IMR-90 (cell line): ENCODE data around the gene SCAANT1. TPM values are rescaled to one million over a fixed set of nuclear protein-coding genes. Genes with fewer than 3 reads are reported as not detected.
A peak's percentile ranks its signal among the peaks of the same experiment; 100 is the strongest.

Experiments used
- ATAC-seq: fragments of 200-7000 bp; cut with Tn5 transposase; 2 replicates; pipeline ENCODE4 v1.9.1; 2020; ENCODE audit warnings: low read depth, mild to moderate bottlenecking, moderate library complexity
- BruUV-seq: library from RNA; stranded (reverse); fragments of 400-500 nt; replicated peaks from 2 replicates; lab custom pipeline; 2021; lab: Mats Ljungman, UMichigan
- CTCF ChIA-PET: fragments of 300-600 bp; formaldehyde crosslinking; extraction: SDS; loops from one replicate; lab custom pipeline; 2021; ENCODE audit warnings: antibody characterized with exemption; lab: Yijun Ruan, JAX
- POLR2A ChIA-PET: fragments of 300-600 bp; sonication (Branson Sonifier 250); formaldehyde crosslinking; loops from one replicate; lab custom pipeline; 2022; ENCODE audit warnings: antibody characterized with exemption; ENCODE audit not compliant: unreplicated experiment; lab: Charles Lee
- DNase-seq: peaks from one replicate; pipeline ENCODE4 v3.0.0; 2013
- H2AFZ ChIP-seq: replicated peaks from 2 replicates; pipeline ENCODE3; 2013; ENCODE audit warnings: low read length, mild to moderate bottlenecking; ENCODE audit not compliant: poor library complexity
- H2AK5ac ChIP-seq: 2 replicates; pipeline ENCODE4 v1.6.1; 2013; ENCODE audit warnings: low read depth, low read length, inconsistent platforms
- H2AK9ac ChIP-seq: replicated peaks from 2 replicates; pipeline ENCODE3; 2013; ENCODE audit warnings: mild to moderate bottlenecking, low read depth, low read length, moderate library complexity; ENCODE audit not compliant: poor library complexity
- H2BK120ac ChIP-seq: 2 replicates; pipeline ENCODE4 v1.6.1; 2013; ENCODE audit warnings: low read depth, low read length, inconsistent platforms
- H2BK15ac ChIP-seq: 3 replicates; pipeline ENCODE4 v1.6.1; 2013; ENCODE audit warnings: low read depth, low read length, inconsistent platforms
- H2BK20ac ChIP-seq: 2 replicates; pipeline ENCODE4 v1.6.1; 2013; ENCODE audit warnings: low read depth, mild to moderate bottlenecking, inconsistent platforms, low read length, moderate library complexity
- H2BK5ac ChIP-seq: 2 replicates; pipeline ENCODE4 v1.6.1; 2013; ENCODE audit warnings: mild to moderate bottlenecking, low read depth, low read length, inconsistent platforms; ENCODE audit not compliant: poor library complexity, severe bottlenecking
- H3K14ac ChIP-seq: replicated peaks from 2 replicates; pipeline ENCODE4 v1.6.1; 2013; ENCODE audit warnings: low read depth, low read length, inconsistent platforms
- H3K18ac ChIP-seq: 2 replicates; pipeline ENCODE4 v1.6.1; 2013; ENCODE audit warnings: low read depth, low read length, control low read depth
- H3K23ac ChIP-seq: 2 replicates; pipeline ENCODE4 v1.6.1; 2013; ENCODE audit warnings: low read depth, low read length, inconsistent platforms
- H3K27ac ChIP-seq: 2 replicates; pipeline ENCODE4 v1.5.1; 2013; ENCODE audit warnings: mild to moderate bottlenecking, control low read depth, low read length; ENCODE audit not compliant: insufficient read depth
- H3K27me3 ChIP-seq: 2 replicates; pipeline ENCODE4 v1.6.1; 2013; ENCODE audit warnings: low read length; ENCODE audit not compliant: control insufficient read depth, insufficient read depth
- H3K36me3 ChIP-seq: 2 replicates; pipeline ENCODE4 v1.6.1; 2013; ENCODE audit warnings: low read length, mixed read lengths; ENCODE audit not compliant: control insufficient read depth, insufficient read depth
- H3K4ac ChIP-seq: 2 replicates; pipeline ENCODE4 v1.6.1; 2013; ENCODE audit warnings: low read depth, low read length, inconsistent platforms
- H3K4me1 ChIP-seq: 2 replicates; pipeline ENCODE4 v1.6.1; 2013; ENCODE audit warnings: low read length, mixed read lengths; ENCODE audit not compliant: control insufficient read depth, insufficient read depth
- H3K4me2 ChIP-seq: 2 replicates; pipeline ENCODE4 v1.6.1; 2013; ENCODE audit warnings: low read depth, mild to moderate bottlenecking, control low read depth, low read length, moderate library complexity
- H3K4me3 ChIP-seq: 2 replicates; pipeline ENCODE4 v1.5.1; 2013; ENCODE audit warnings: low read depth, mild to moderate bottlenecking, control low read depth, low read length, moderate library complexity; ENCODE audit not compliant: insufficient read depth
- H3K56ac ChIP-seq: 2 replicates; pipeline ENCODE4 v1.6.1; 2013; ENCODE audit warnings: low read length, inconsistent platforms; ENCODE audit not compliant: insufficient read depth; ENCODE audit errors: extremely low read depth
- H3K79me1 ChIP-seq, 2 experiments: 2 replicates each; pipeline ENCODE4 v1.6.1; 2013; ENCODE audit warnings: low read length in 2 of 2, inconsistent platforms in 1 of 2, low read depth in 1 of 2
- H3K9ac ChIP-seq: 2 replicates; pipeline ENCODE4 v1.6.1; 2013; ENCODE audit warnings: low read depth, low read length, control low read depth
- H3K9me1 ChIP-seq: 2 replicates; pipeline ENCODE4 v1.6.1; 2013; ENCODE audit warnings: low read length, inconsistent platforms; ENCODE audit not compliant: insufficient read depth
- H3K9me3 ChIP-seq: 2 replicates; pipeline ENCODE4 v1.6.1; 2013; ENCODE audit warnings: low read length; ENCODE audit not compliant: control insufficient read depth, insufficient read depth
- H4K20me1 ChIP-seq: 2 replicates; pipeline ENCODE4 v1.6.1; 2013; ENCODE audit warnings: low read length, inconsistent platforms; ENCODE audit not compliant: insufficient read depth
- H4K5ac ChIP-seq: 2 replicates; pipeline ENCODE4 v1.6.1; 2013; ENCODE audit warnings: mild to moderate bottlenecking, low read depth, low read length, control low read depth
- H4K8ac ChIP-seq, 2 experiments: 2 replicates each; pipeline ENCODE4 v1.6.1; 2013; ENCODE audit warnings: low read depth in 2 of 2, low read length in 2 of 2, control low read depth in 1 of 2, inconsistent platforms in 1 of 2
- H4K91ac ChIP-seq: 2 replicates; pipeline ENCODE4 v1.6.1; 2013; ENCODE audit warnings: low read depth, low read length, inconsistent platforms; ENCODE audit not compliant: insufficient read depth
- CEBPB ChIP-seq: IDR thresholded peaks from 2 replicates; pipeline ENCODE4 v1.6.1; 2012; ENCODE audit warnings: low read depth, low read length, improper control_type of control experiment
- CTCF ChIP-seq: conservative IDR thresholded peaks from 2 replicates; pipeline ENCODE4 v1.5.1; 2012; ENCODE audit warnings: mild to moderate bottlenecking, low read depth, low read length, improper control_type of control experiment
- NFE2L2 ChIP-seq: fragments of 150-350 bp; IDR thresholded peaks from 2 replicates; pipeline ENCODE4 v1.6.1; 2016; ENCODE audit warnings: low read depth, mild to moderate bottlenecking, low read length
- POLR2A ChIP-seq: IDR thresholded peaks from 2 replicates; pipeline ENCODE4 v1.6.1; 2012; ENCODE audit warnings: mild to moderate bottlenecking, low read depth, low read length
- RAD21 ChIP-seq: IDR thresholded peaks from 2 replicates; pipeline ENCODE4 v1.6.1; 2012; ENCODE audit warnings: low read length, improper control_type of control experiment
- WGBS, 2 experiments: methylation state at CpG; one replicate each; pipeline versions ENCODE4 v1.1.5 to v1.1.7; 2013; ENCODE audit warnings: missing lambda C conversion rate in 2 of 2; ENCODE audit not compliant: insufficient read length in 1 of 2; ENCODE audit errors: extremely low coverage in 2 of 2; 5-methylcytosine and 5-hydroxymethylcytosine counted together
- dilution Hi-C: fragments of 300-500 bp; cut with HindIII; formaldehyde crosslinking; loops from one replicate; pipeline ENCODE4 v1.14.3; 2018; ENCODE audit warnings: low sequenced_read_pairs; ENCODE audit not compliant: unreplicated experiment
- in situ Hi-C: fragments of 300-500 bp; cut with MboI; formaldehyde crosslinking; loops from 3 replicates; pipeline ENCODE4 v1.14.3; 2019; ENCODE audit warnings: low sequenced_read_pairs, inconsistent platforms, mixed read lengths
- intact Hi-C: fragments of 100-400 bp; cut with micrococcal nuclease; formaldehyde crosslinking; loops from 2 replicates; pipeline ENCODE4 v1.10.0; 2022
- polyA plus RNA-seq, 3 experiments: library from polyadenylated mRNA; depleted of rRNA; stranded (reverse); fragments of >200 nt; gene quantifications; 2 replicates each; pipeline ENCODE4 v1.2.3, GENCODE V29; 2012; ENCODE audit warnings: low replicate concordance in 1 of 3
- total RNA-seq: library from RNA; depleted of rRNA; stranded (reverse); fragments of >200 nt; gene quantifications from 2 replicates; pipeline ENCODE4 v1.2.3, GENCODE V29; 2012
- TF ChIP-seq, protein P1 (sequence below): fragments of 150-350 bp; IDR thresholded peaks from 2 replicates; pipeline ENCODE4 v1.6.1; 2017; ENCODE audit warnings: mild to moderate bottlenecking, antibody characterized with exemption, low read length, low read depth
- TF ChIP-seq, protein P2 (sequence below): fragments of 150-350 bp; IDR thresholded peaks from 2 replicates; pipeline ENCODE4 v1.6.1; 2016; ENCODE audit warnings: low read depth, mild to moderate bottlenecking, low read length, moderate library complexity, borderline replicate concordance

SCAANT1 gene
- total and polyA plus RNA-seq, 2 of the 4 experiments (the other 2 are of a cell fraction), result not detected

- TF ChIP-seq CTCF (peak; percentile 16; the same call in 1 of the 2 replicates), POLR2A (peak; percentile 80)
Measured at GRCh38 chr3:63911873-63912767, at the start of gene SCAANT1 (continued).

DNA sequence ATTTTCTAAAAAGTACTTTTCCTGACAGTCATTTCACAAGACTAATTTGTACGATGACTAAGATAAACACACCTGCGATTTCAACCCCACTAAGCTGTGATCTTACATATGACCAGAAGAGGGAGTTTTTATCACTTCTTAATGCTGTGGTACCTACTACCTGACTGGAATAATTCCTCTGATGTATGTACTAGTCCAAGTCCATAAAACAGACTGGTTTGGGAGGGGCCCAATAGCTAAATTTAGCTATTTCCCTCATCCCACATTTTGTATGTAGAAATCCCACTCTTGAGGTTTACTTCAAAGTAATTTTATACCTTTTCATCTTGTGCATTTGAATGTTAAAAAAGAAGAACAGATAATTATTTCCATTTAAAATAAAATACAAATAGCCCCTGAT is 49.7 kb upstream of the SCAANT1 start:
- Histone ChIP-seq H4K91ac (no peak overlapping the region), H2AK5ac (no peak overlapping the region), H2BK5ac (no peak overlapping the region), H2BK15ac (no peak overlapping the region), H4K20me1 (peaks cover 13% of the 10 kb centered on the region; the same call in 1 of the 2 replicates), H2AFZ (no peak overlapping the region), H2AK9ac (no peak overlapping the region), H3K27ac (no peak overlapping the region), H3K27me3 (no peaks in the 10 kb centered on the region), H3K4me3 (no peak overlapping the region), H3K23ac (no peak overlapping the region), H3K4ac (no peak overlapping the region), H3K14ac (no peak overlapping the region), H3K4me1 (peaks cover 5% of the 10 kb centered on the region), H3K18ac (no peak overlapping the region), H3K4me2 (no peak overlapping the region), H3K9me3 (no peaks in the 10 kb centered on the region), H3K36me3 (no peaks in the 10 kb centered on the region), H3K9ac (no peak overlapping the region), H3K9me1 (0 out of 2 replicates have a peak, but pooled peaks cover 4% of the 10 kb centered on the region), H3K56ac (no peak overlapping the region), H3K79me1 (peaks cover 33 to 46% of the 10 kb centered on the region in 2 experiments), H4K5ac (no peak overlapping the region), H4K8ac (no peak overlapping the region), H2BK120ac (no peak overlapping the region), H2BK20ac (no peak overlapping the region)
- ATAC-seq, result no peak
- ChIA-PET POLR2A (no interaction called here), CTCF (interaction anchor here (0.7 to 1.8 kb wide), 12 partner anchors 9 to 51 kb away, joined by 3 to 11 read pairs (median 4); no protein-coding TSS in a partner anchor)
- BruUV-seq, result no TSS peak
- in situ Hi-C loops, result no loop called here
- intact Hi-C loops, result loop anchor here (1.0 to 5.0 kb wide), 2 partner anchors 31 to 50 kb away; partner anchors contain the start of gene SCAANT1
- WGBS, 2 experiments, result no CpG with 5 or more reads among the region's 2 CpGs
- dilution Hi-C loops, result no loop called here
- peak; percentile 68 for DNase-seq
- TF ChIP-seq NFE2L2, result 0 out of 2 replicates have a peak, but pooled peaks have one; percentile 19
- TF ChIP-seq, protein P1, sequence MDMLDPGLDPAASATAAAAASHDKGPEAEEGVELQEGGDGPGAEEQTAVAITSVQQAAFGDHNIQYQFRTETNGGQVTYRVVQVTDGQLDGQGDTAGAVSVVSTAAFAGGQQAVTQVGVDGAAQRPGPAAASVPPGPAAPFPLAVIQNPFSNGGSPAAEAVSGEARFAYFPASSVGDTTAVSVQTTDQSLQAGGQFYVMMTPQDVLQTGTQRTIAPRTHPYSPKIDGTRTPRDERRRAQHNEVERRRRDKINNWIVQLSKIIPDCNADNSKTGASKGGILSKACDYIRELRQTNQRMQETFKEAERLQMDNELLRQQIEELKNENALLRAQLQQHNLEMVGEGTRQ, result no peak
- TF ChIP-seq CTCF, result peak; percentile 58
- peak; percentile 38; the same call in 1 of the 2 replicates for TF ChIP-seq CEBPB
- TF ChIP-seq RAD21, result peak; percentile 22; the same call in 1 of the 2 replicates
- TF ChIP-seq, protein P2, sequence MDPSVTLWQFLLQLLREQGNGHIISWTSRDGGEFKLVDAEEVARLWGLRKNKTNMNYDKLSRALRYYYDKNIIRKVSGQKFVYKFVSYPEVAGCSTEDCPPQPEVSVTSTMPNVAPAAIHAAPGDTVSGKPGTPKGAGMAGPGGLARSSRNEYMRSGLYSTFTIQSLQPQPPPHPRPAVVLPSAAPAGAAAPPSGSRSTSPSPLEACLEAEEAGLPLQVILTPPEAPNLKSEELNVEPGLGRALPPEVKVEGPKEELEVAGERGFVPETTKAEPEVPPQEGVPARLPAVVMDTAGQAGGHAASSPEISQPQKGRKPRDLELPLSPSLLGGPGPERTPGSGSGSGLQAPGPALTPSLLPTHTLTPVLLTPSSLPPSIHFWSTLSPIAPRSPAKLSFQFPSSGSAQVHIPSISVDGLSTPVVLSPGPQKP, result no peak
